Sigmoid colon (tissue), 7 donors: ENCODE measurements around the gene PPP1R13L. TPM values are rescaled to one million over a fixed set of nuclear protein-coding genes. Genes with fewer than 3 reads are reported as not detected.
"Not testable (repeated sequence)": the region's sequence is repeated elsewhere in the genome, so short reads cannot be mapped to it uniquely, and the experiment has no call there.

Experiments used
- DNase-seq: peaks from one replicate; pipeline ENCODE4 v3.0.0-alpha.2; 2019
- H3K27ac ChIP-seq, 4 donors: fragments of 200-600 bp; sonication (generic); one replicate each; pipeline ENCODE4 v1.5.1; 2016 to 2019; ENCODE audit warnings: mild to moderate bottlenecking in 1 of 4
- H3K27me3 ChIP-seq, 3 donors: fragments of 200-600 bp; sonication (generic); one replicate each; pipeline ENCODE4 v1.5.1; 2019; ENCODE audit warnings: mild to moderate bottlenecking in 1 of 3
- H3K36me3 ChIP-seq, 4 donors: fragments of 200-600 bp; sonication (generic); one replicate each; pipeline ENCODE4 v1.5.1; 2016 to 2019
- H3K4me1 ChIP-seq, 4 donors: fragments of 200-600 bp; sonication (generic); one replicate each; pipeline ENCODE4 v1.5.1; 2017 to 2019
- H3K4me3 ChIP-seq, 4 donors: fragments of 200-600 bp; sonication (generic); one replicate each; pipeline ENCODE4 v1.5.1; 2017 to 2019; ENCODE audit warnings: mild to moderate bottlenecking in 2 of 4, moderate library complexity in 1 of 4
- H3K9me3 ChIP-seq, 4 donors: fragments of 200-600 bp in 3 of 4; sonication (generic) in 3 of 4; one replicate each; pipeline versions ENCODE4 v1.5.1 to v1.6.1; 2013 to 2019
- CTCF ChIP-seq, 4 experiments: fragments of 450-650 bp in 3 of 4; fragments of 200-600 bp in 1 of 4; IDR thresholded peaks; one replicate each; pipeline ENCODE4 v1.5.1; 2016 to 2019; ENCODE audit warnings: antibody characterized with exemption in 4 of 4, mild to moderate bottlenecking in 3 of 4, moderate library complexity in 2 of 4
- EP300 ChIP-seq, 4 donors: sonication (generic); formaldehyde crosslinking; IDR thresholded peaks; one replicate each; pipeline ENCODE4 v1.6.1; 2017; ENCODE audit warnings: antibody characterized with exemption in 4 of 4
- POLR2A ChIP-seq, 2 donors: fragments of 450-650 bp; IDR thresholded peaks; one replicate each; pipeline ENCODE4 v1.6.1; 2016; ENCODE audit warnings: antibody characterized with exemption in 2 of 2, mild to moderate bottlenecking in 2 of 2, moderate library complexity in 2 of 2
- POLR2AphosphoS5 ChIP-seq, 4 donors: sonication (generic); formaldehyde crosslinking; IDR thresholded peaks; one replicate each; pipeline ENCODE4 v1.6.1; 2017; ENCODE audit warnings: antibody characterized with exemption in 4 of 4
- WGBS, 2 donors: extraction: QIAGEN DNeasy Blood & Tissue Kit; methylation state at CpG; one replicate each; pipeline ENCODE4 v1.1.7; 2013; 5-methylcytosine and 5-hydroxymethylcytosine counted together
- intact Hi-C: fragments of 100-400 bp; cut with DNase I; formaldehyde crosslinking; loops from one replicate; pipeline ENCODE4 v1.15.1; 2023
- polyA plus RNA-seq, 3 donors: library from polyadenylated mRNA; stranded (reverse); fragments of 200-250 nt; gene quantifications; one replicate each; pipeline ENCODE4 v1.2.3, GENCODE V29; 2013
- small RNA-seq, 3 donors: library from RNA; depleted of rRNA; stranded (forward); fragments of <200 nt; gene quantifications; one replicate each; pipeline ENCODE3, GENCODE V24; 2016
- total RNA-seq, 4 donors: library from RNA; depleted of rRNA; stranded (reverse); fragments of >200 nt; gene quantifications; one replicate each; pipeline ENCODE4 v1.1.0, GENCODE V29; 2016
- donor health status: healthy with polysubstance abuse.
- donor health status: Bipolar disorder and iron deficiency.
- donor health status: healthy.

The PPP1R13L gene
- total and polyA plus RNA-seq, 7 donors, result 5.8 to 34.0 (median 9.4) TPM

GRCh38 chr19:45336696-45337251 is 68.1 kb downstream of the PPP1R13L start:
- intact Hi-C loops, result no loop called here
- WGBS, 2 donors, result 55 to 69% methylated on average over 11 of the region's 11 CpGs

GRCh38 chr19:45334881-45335280 is 70.0 kb downstream of the PPP1R13L start:
- DNase-seq, H3K4me1 ChIP-seq, H3K9me3 ChIP-seq, H3K4me3 ChIP-seq, H3K36me3 ChIP-seq, H3K27ac ChIP-seq, intact Hi-C loops: not testable (repeated sequence)
- H3K27me3 ChIP-seq, result peaks cover 2 to 14% (median 3%) of the 10 kb centered on the region in 3 donors
- WGBS, 2 donors, result 87 to 93% methylated on average over 4 of the region's 4 CpGs

More at GRCh38 chr19:45336696-45337251, 68.1 kb downstream of the PPP1R13L start:
- no peak overlapping the region for H3K4me3 ChIP-seq
- H3K36me3 ChIP-seq, result no peaks in the 10 kb centered on the region
- H3K9me3 ChIP-seq, result no peaks in the 10 kb centered on the region
- H3K27ac ChIP-seq, result no peak overlapping the region
- DNase-seq, result no peak
- H3K27me3 ChIP-seq, result peaks cover 18 to 33% (median 20%) of the 10 kb centered on the region in 3 donors
- TF ChIP-seq POLR2A (IDR thresholded peaks at IDR 0.05) (no peak), EP300 (IDR thresholded peaks at IDR 0.05) (no peak), POLR2AphosphoS5 (IDR thresholded peaks at IDR 0.05) (no peak), CTCF (IDR thresholded peaks at IDR 0.05) (no peak)
- H3K4me1 ChIP-seq, result peaks cover 0 to 15% (median 10%) of the 10 kb centered on the region in 4 donors

GRCh38 chr19:45333609-45334303 is 71.1 kb downstream of the PPP1R13L start:
- intact Hi-C loops, result no loop called here
- no peak for TF ChIP-seq POLR2A (IDR thresholded peaks at IDR 0.05)
- no peak for TF ChIP-seq CTCF (IDR thresholded peaks at IDR 0.05)
- no peak for TF ChIP-seq EP300 (IDR thresholded peaks at IDR 0.05)
- no peak for TF ChIP-seq POLR2AphosphoS5 (IDR thresholded peaks at IDR 0.05)
- Histone ChIP-seq H3K9me3 (no peaks in the 10 kb centered on the region), H3K36me3 (no peaks in the 10 kb centered on the region), H3K27me3 (peaks cover 0 to 3% (median 0%) of the 10 kb centered on the region in 3 donors), H3K27ac (no peak overlapping the region), H3K4me3 (no peak overlapping the region), H3K4me1 (peaks cover 0 to 6% (median 2%) of the 10 kb centered on the region in 4 donors)
- WGBS, 2 donors, result 82 to 87% methylated on average over 10 of the region's 10 CpGs
- no peak for DNase-seq

- 80 to 87% methylated on average over 7 of the region's 7 CpGs for WGBS, 2 donors
- no peak for DNase-seq
- TF ChIP-seq POLR2AphosphoS5 (IDR thresholded peaks at IDR 0.05), result no peak
- no peak for TF ChIP-seq POLR2A (IDR thresholded peaks at IDR 0.05)
- intact Hi-C loops, result no loop called here
- H3K9me3 ChIP-seq, result no peaks in the 10 kb centered on the region
- H3K4me3 ChIP-seq, result no peak overlapping the region
- peaks cover 0 to 3% (median 1%) of the 10 kb centered on the region in 4 donors for H3K4me1 ChIP-seq
- H3K27me3 ChIP-seq, result no peaks in the 10 kb centered on the region
- H3K36me3 ChIP-seq, result no peaks in the 10 kb centered on the region
- no peak overlapping the region for H3K27ac ChIP-seq
Measured at GRCh38 chr19:45331411-45331810, 73.5 kb downstream of the PPP1R13L start.

Small RNAs within 50 kb of the gene (small RNA-seq; reads per million reads assigned to genes)
- gene MIR6088, result 0 reads per million in 3 donors

Other genes starting within 250 kb of the PPP1R13L start
- under 1 TPM in 1 of 4 donors, not detected in 3; 0.83 TPM for gene NKPD1, start 244.1 kb downstream of the PPP1R13L start, total RNA-seq
- gene NKPD1, start 244.1 kb downstream of the PPP1R13L start, polyA plus RNA-seq, result under 1 TPM in 1 of 3 donors, not detected in 2; 0.12 TPM
- gene TRAPPC6A, start 226.8 kb downstream of the PPP1R13L start, total RNA-seq, result 10 to 100 TPM; 15.1 to 36.4 (median 27.2) TPM
- gene TRAPPC6A, start 226.8 kb downstream of the PPP1R13L start, polyA plus RNA-seq, result 10 to 100 TPM; 50.3 to 67.5 (median 66.1) TPM
- gene BLOC1S3, start 226.3 kb downstream of the PPP1R13L start, total RNA-seq, result 10 to 100 TPM in 1 of 4 donors, 1 to 10 TPM in 3; 6.1 to 10.9 (median 7.8) TPM
- 1 to 10 TPM; 2.8 to 7.0 (median 3.0) TPM for gene BLOC1S3, start 226.3 kb downstream of the PPP1R13L start, polyA plus RNA-seq
- gene EXOC3L2, start 159.7 kb downstream of the PPP1R13L start, total RNA-seq, result under 1 TPM in 2 of 4 donors, not detected in 2; 0.14 to 0.33 TPM
- gene EXOC3L2, start 159.7 kb downstream of the PPP1R13L start, polyA plus RNA-seq, result 1 to 10 TPM in 1 of 3 donors, under 1 TPM in 1, not detected in 1; 0.69 to 1.7 TPM
- gene MARK4, start 153.8 kb downstream of the PPP1R13L start, total RNA-seq, result 10 to 100 TPM; 12.7 to 39.9 (median 15.2) TPM
- 10 to 100 TPM in 1 of 3 donors, 1 to 10 TPM in 2; 6.2 to 12.3 (median 7.2) TPM for gene MARK4, start 153.8 kb downstream of the PPP1R13L start, polyA plus RNA-seq
- gene CKM, start 82.2 kb downstream of the PPP1R13L start, total RNA-seq, result 1 to 10 TPM in 1 of 4 donors, under 1 TPM in 3; 0.66 to 1.1 (median 0.77) TPM
- gene CKM, start 82.2 kb downstream of the PPP1R13L start, polyA plus RNA-seq, result 10 to 100 TPM in 1 of 3 donors, 1 to 10 TPM in 1, under 1 TPM in 1; 0.48 to 14.4 (median 5.8) TPM
- gene KLC3, start 64.3 kb downstream of the PPP1R13L start, total RNA-seq, result not detected
- under 1 TPM in 1 of 3 donors, not detected in 2; 0.09 TPM for gene KLC3, start 64.3 kb downstream of the PPP1R13L start, polyA plus RNA-seq
- 10 to 100 TPM in 1 of 4 donors, 1 to 10 TPM in 3; 4.6 to 12.8 (median 9.8) TPM for gene ERCC2, start 34.5 kb downstream of the PPP1R13L start, total RNA-seq
- gene ERCC2, start 34.5 kb downstream of the PPP1R13L start, polyA plus RNA-seq, result 10 to 100 TPM in 1 of 3 donors, 1 to 10 TPM in 2; 4.2 to 12.9 (median 9.0) TPM
- 1 to 10 TPM; 1.6 to 4.2 (median 3.8) TPM for gene POLR1G, start 1.6 kb upstream of the PPP1R13L start, total RNA-seq
- 1 to 10 TPM; 1.2 to 5.6 (median 2.3) TPM for gene POLR1G, start 1.6 kb upstream of the PPP1R13L start, polyA plus RNA-seq
- 10 to 100 TPM; 41.8 to 67.0 (median 64.4) TPM for gene ERCC1, start 18.8 kb upstream of the PPP1R13L start, total RNA-seq
- 10 to 100 TPM; 27.3 to 31.8 (median 30.1) TPM for gene ERCC1, start 18.8 kb upstream of the PPP1R13L start, polyA plus RNA-seq
- gene FOSB, start 62.9 kb upstream of the PPP1R13L start, total RNA-seq, result 10 to 100 TPM in 3 of 4 donors, 1 to 10 TPM in 1; 1.1 to 28.1 (median 23.1) TPM
- gene FOSB, start 62.9 kb upstream of the PPP1R13L start, polyA plus RNA-seq, result 10 to 100 TPM in 1 of 3 donors, 1 to 10 TPM in 2; 3.7 to 11.0 (median 5.4) TPM
- gene RTN2, start 92.0 kb upstream of the PPP1R13L start, total RNA-seq, result 10 to 100 TPM; 15.0 to 23.5 (median 19.2) TPM
- gene RTN2, start 92.0 kb upstream of the PPP1R13L start, polyA plus RNA-seq, result 10 to 100 TPM in 2 of 3 donors, 1 to 10 TPM in 1; 9.5 to 15.0 (median 12.0) TPM
- gene PPM1N, start 93.4 kb upstream of the PPP1R13L start, total RNA-seq, result 1 to 10 TPM; 1.2 to 2.5 (median 2.2) TPM
- gene PPM1N, start 93.4 kb upstream of the PPP1R13L start, polyA plus RNA-seq, result 1 to 10 TPM; 3.0 to 4.2 (median 3.5) TPM
- gene VASP, start 102.4 kb upstream of the PPP1R13L start, total RNA-seq, result 100 to 1,000 TPM; 101 to 205 (median 128) TPM
- 100 to 1,000 TPM; 160 to 223 (median 164) TPM for gene VASP, start 102.4 kb upstream of the PPP1R13L start, polyA plus RNA-seq
- gene OPA3, start 179.7 kb upstream of the PPP1R13L start, total RNA-seq, result 1 to 10 TPM; 5.4 to 9.9 (median 8.1) TPM
- gene OPA3, start 179.7 kb upstream of the PPP1R13L start, polyA plus RNA-seq, result 10 to 100 TPM in 1 of 3 donors, 1 to 10 TPM in 2; 3.0 to 11.3 (median 4.4) TPM
- gene GPR4, start 197.1 kb upstream of the PPP1R13L start, total RNA-seq, result 1 to 10 TPM in 1 of 4 donors, under 1 TPM in 3; 0.55 to 1.9 (median 0.85) TPM
- 1 to 10 TPM in 2 of 3 donors, under 1 TPM in 1; 0.46 to 1.8 (median 1.8) TPM for gene GPR4, start 197.1 kb upstream of the PPP1R13L start, polyA plus RNA-seq
- gene EML2, start 234.3 kb upstream of the PPP1R13L start, total RNA-seq, result 10 to 100 TPM; 10.4 to 34.6 (median 14.7) TPM
- 10 to 100 TPM; 40.2 to 75.6 (median 40.5) TPM for gene EML2, start 234.3 kb upstream of the PPP1R13L start, polyA plus RNA-seq